Fibroblast of the conjunctiva (primary cell): ENCODE results near the gene DOK1.

Source experiments
- DNase-seq: peaks from one replicate; pipeline ENCODE4 v3.0.0-alpha.2; 2010; ENCODE audit warnings: low read depth

The DOK1 gene

GRCh38 chr2:74525717-74526648, 28.5 kb upstream of the DOK1 start, which contains the start of gene DQX1:
TSS of gene DQX1 (minus strand) at chr2:74526231. CDS start at chr2:74525729, 502 bp downstream.
- no peak for DNase-seq

GRCh38 chr2:74526649-74527230, 27.8 kb upstream of the DOK1 start:
- no peak for DNase-seq

GRCh38 chr2:74527741-74528140, 26.8 kb upstream of the DOK1 start:
- DNase-seq, result no peak

GRCh38 chr2:74528600-74529356, 25.7 kb upstream of the DOK1 start:
- DNase-seq, result no peak

- DNase-seq, result peak; percentile 99
These were observed 24.9 kb upstream of the DOK1 start, which contains the start of the genes AUP1 and HTRA2 for GRCh38 chr2:74529357-74530238. TSS of gene AUP1 (minus strand) at chr2:74529706. CDS start at chr2:74529629, 77 bp downstream. TSS of gene HTRA2 (plus strand) at chr2:74529933. CDS start at chr2:74530007, 74 bp downstream.

- no peak for DNase-seq
These were observed 24.0 kb upstream of the DOK1 start for GRCh38 chr2:74530239-74531187.

GRCh38 chr2:74531666-74532065, 22.9 kb upstream of the DOK1 start:
- no peak for DNase-seq

- peak; percentile 64 for DNase-seq
These were observed 22.3 kb upstream of the DOK1 start for GRCh38 chr2:74532222-74532621.

- DNase-seq, result no peak
These were observed 21.1 kb upstream of the DOK1 start for GRCh38 chr2:74533464-74533863.

GRCh38 chr2:74534411-74534810, 20.1 kb upstream of the DOK1 start:
- no peak for DNase-seq

GRCh38 chr2:74535440-74535965, 19.0 kb upstream of the DOK1 start:
- DNase-seq, result no peak

GRCh38 chr2:74536166-74536950, 18.2 kb upstream of the DOK1 start:
- no peak for DNase-seq

GRCh38 chr2:74537140-74537539, 17.4 kb upstream of the DOK1 start:
- no peak for DNase-seq

- DNase-seq, result no peak
These were observed 15.6 kb upstream of the DOK1 start for GRCh38 chr2:74538881-74539339.

- DNase-seq, result no peak
These were observed 14.2 kb upstream of the DOK1 start for GRCh38 chr2:74540291-74540690.

- no peak for DNase-seq
These were observed 11.5 kb upstream of the DOK1 start for GRCh38 chr2:74542978-74543377.

- DNase-seq, result no peak
These were observed 9.9 kb upstream of the DOK1 start for GRCh38 chr2:74544634-74545033.

GRCh38 chr2:74546004-74546403, 8.5 kb upstream of the DOK1 start:
- no peak for DNase-seq

GRCh38 chr2:74548285-74548899, 6.1 kb upstream of the DOK1 start:
- DNase-seq, result no peak
